ENCODE measurements around the gene ATF4.

DNA sequence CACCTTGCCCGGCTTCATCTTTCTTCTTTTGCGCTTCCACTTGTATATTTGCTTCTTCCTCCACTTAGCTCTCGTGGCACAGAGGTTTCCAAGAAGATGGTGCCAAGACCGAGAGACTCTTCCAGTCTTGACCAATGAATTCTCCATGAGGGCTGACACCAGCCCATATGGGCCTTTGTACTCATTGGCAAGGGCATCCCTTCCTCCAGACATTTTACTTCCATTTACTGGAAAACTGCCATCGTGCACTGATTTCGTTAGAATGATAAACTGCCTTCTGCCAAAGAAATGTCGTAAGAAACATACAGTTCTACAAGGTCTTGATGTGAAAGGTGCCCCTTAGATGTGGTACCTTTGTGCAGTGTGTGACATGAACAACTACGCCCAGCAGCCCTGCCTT is 22.9 kb upstream of the ATF4 start:
- TF ChIP-seq, protein P1, sequence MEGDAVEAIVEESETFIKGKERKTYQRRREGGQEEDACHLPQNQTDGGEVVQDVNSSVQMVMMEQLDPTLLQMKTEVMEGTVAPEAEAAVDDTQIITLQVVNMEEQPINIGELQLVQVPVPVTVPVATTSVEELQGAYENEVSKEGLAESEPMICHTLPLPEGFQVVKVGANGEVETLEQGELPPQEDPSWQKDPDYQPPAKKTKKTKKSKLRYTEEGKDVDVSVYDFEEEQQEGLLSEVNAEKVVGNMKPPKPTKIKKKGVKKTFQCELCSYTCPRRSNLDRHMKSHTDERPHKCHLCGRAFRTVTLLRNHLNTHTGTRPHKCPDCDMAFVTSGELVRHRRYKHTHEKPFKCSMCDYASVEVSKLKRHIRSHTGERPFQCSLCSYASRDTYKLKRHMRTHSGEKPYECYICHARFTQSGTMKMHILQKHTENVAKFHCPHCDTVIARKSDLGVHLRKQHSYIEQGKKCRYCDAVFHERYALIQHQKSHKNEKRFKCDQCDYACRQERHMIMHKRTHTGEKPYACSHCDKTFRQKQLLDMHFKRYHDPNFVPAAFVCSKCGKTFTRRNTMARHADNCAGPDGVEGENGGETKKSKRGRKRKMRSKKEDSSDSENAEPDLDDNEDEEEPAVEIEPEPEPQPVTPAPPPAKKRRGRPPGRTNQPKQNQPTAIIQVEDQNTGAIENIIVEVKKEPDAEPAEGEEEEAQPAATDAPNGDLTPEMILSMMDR (IDR thresholded peaks at IDR 0.05): no peak
- TF ChIP-seq POLR2A (IDR thresholded peaks at IDR 0.05): no peak
